ENCODE results near the gene GPR78.

Gene GPR78

GRCh38 chr4:8587469-8588195 is 7.4 kb downstream of the GPR78 start:
- DNase-seq = no peak

GRCh38 chr4:8588196-8588470 is 7.9 kb downstream of the GPR78 start:
- DNase-seq = no peak

- DNase-seq = no peak
Measured at GRCh38 chr4:8589336-8589735, 9.1 kb downstream of the GPR78 start.

- no peak for DNase-seq
Measured at GRCh38 chr4:8589823-8590545, 9.8 kb downstream of the GPR78 start.

- no peak for DNase-seq
Measured at GRCh38 chr4:8590546-8590880, 10.3 kb downstream of the GPR78 start.

GRCh38 chr4:8591114-8591513 is 10.9 kb downstream of the GPR78 start:
- no peak for DNase-seq

GRCh38 chr4:8591626-8592365 is 11.6 kb downstream of the GPR78 start:
- no peak for DNase-seq

GRCh38 chr4:8592366-8593263 is 12.4 kb downstream of the GPR78 start, which contains the start of gene CPZ:
Gene CPZ (plus strand): TSS chr4:8592765. CDS start chr4:8592834, 69 bp downstream.
- DNase-seq = no peak

GRCh38 chr4:8593264-8594096 is 13.3 kb downstream of the GPR78 start:
- no peak for DNase-seq

GRCh38 chr4:8594097-8595038 is 14.2 kb downstream of the GPR78 start:
- peak; percentile 48 to 49 for DNase-seq

GRCh38 chr4:8595237-8596087 is 15.3 kb downstream of the GPR78 start:
- DNase-seq = no peak

- no peak for DNase-seq
Measured at GRCh38 chr4:8596891-8597290, 16.7 kb downstream of the GPR78 start.

- no peak for DNase-seq
Measured at GRCh38 chr4:8597319-8597718, 17.1 kb downstream of the GPR78 start.

- no peak for DNase-seq
Measured at GRCh38 chr4:8597791-8598190, 17.6 kb downstream of the GPR78 start.

GRCh38 chr4:8598391-8599090 is 18.3 kb downstream of the GPR78 start:
- DNase-seq = no peak

- DNase-seq = no peak
Measured at GRCh38 chr4:8599091-8599460, 18.9 kb downstream of the GPR78 start.

GRCh38 chr4:8599657-8600056 is 19.5 kb downstream of the GPR78 start:
- DNase-seq = no peak

- DNase-seq = no peak
Measured at GRCh38 chr4:8600266-8600665, 20.1 kb downstream of the GPR78 start.

GRCh38 chr4:8600686-8601085 is 20.5 kb downstream of the GPR78 start:
- DNase-seq = no peak

Measured in NCI-H2081 (cell line).